HG02970 (cell line): ENCODE results near the gene FLRT2.

ENCODE experiments used
- ATAC-seq: cut with Tn5 transposase; IDR thresholded peaks from one replicate; pipeline ENCODE4 v1.9.1; 2021; ENCODE audit warnings: mild to moderate bottlenecking, moderate library complexity, moderate number of reproducible peaks; ENCODE audit not compliant: unreplicated experiment, low FRiP score

FLRT2 gene

GRCh38 chr14:85594217-85594616 is 64.3 kb downstream of the FLRT2 start:
- ATAC-seq = no peak

GRCh38 chr14:85595981-85596380 is 66.0 kb downstream of the FLRT2 start:
- no peak for ATAC-seq

- ATAC-seq = no peak
These were observed 66.6 kb downstream of the FLRT2 start for GRCh38 chr14:85596562-85596961.

GRCh38 chr14:85597701-85598100 is 67.8 kb downstream of the FLRT2 start:
- no peak for ATAC-seq

- no peak for ATAC-seq
These were observed 70.0 kb downstream of the FLRT2 start for GRCh38 chr14:85599939-85600338.

- no peak for ATAC-seq
These were observed 71.3 kb downstream of the FLRT2 start for GRCh38 chr14:85601246-85601645.

- no peak for ATAC-seq
These were observed 71.7 kb downstream of the FLRT2 start for GRCh38 chr14:85601690-85602089.

- ATAC-seq = no peak
These were observed 72.4 kb downstream of the FLRT2 start for GRCh38 chr14:85602345-85602744.

- ATAC-seq = no peak
These were observed 74.1 kb downstream of the FLRT2 start for GRCh38 chr14:85604021-85604420.

- no peak for ATAC-seq
These were observed 74.8 kb downstream of the FLRT2 start for GRCh38 chr14:85604714-85605113.

GRCh38 chr14:85607651-85608081 is 77.7 kb downstream of the FLRT2 start:
- no peak for ATAC-seq

GRCh38 chr14:85613496-85613895 is 83.6 kb downstream of the FLRT2 start:
- no peak for ATAC-seq

GRCh38 chr14:85616386-85616885 is 86.5 kb downstream of the FLRT2 start:
- ATAC-seq = no peak

- ATAC-seq = no peak
These were observed 86.9 kb downstream of the FLRT2 start for GRCh38 chr14:85616886-85617285.

GRCh38 chr14:85617791-85618190 is 87.8 kb downstream of the FLRT2 start:
- ATAC-seq = no peak

GRCh38 chr14:85618390-85618789 is 88.4 kb downstream of the FLRT2 start:
- no peak for ATAC-seq

- no peak for ATAC-seq
These were observed 89.0 kb downstream of the FLRT2 start for GRCh38 chr14:85618978-85619377.

GRCh38 chr14:85619851-85620250 is 89.9 kb downstream of the FLRT2 start:
- ATAC-seq = no peak

- no peak for ATAC-seq
These were observed 91.0 kb downstream of the FLRT2 start for GRCh38 chr14:85620947-85621346.

- no peak for ATAC-seq
These were observed 92.2 kb downstream of the FLRT2 start for GRCh38 chr14:85622106-85622505.

GRCh38 chr14:85622986-85623685 is 93.2 kb downstream of the FLRT2 start:
- ATAC-seq = no peak

- ATAC-seq = no peak
These were observed 96.1 kb downstream of the FLRT2 start for GRCh38 chr14:85625925-85626585.
